ENCODE measurements around the gene ZNF441.
A peak's percentile ranks its signal among the peaks of the same experiment; 100 is the strongest.
"Not testable (repeated sequence)": the region's sequence is repeated elsewhere in the genome, so short reads cannot be mapped to it uniquely, and the experiment has no call there.

The ZNF441 gene

GRCh38 chr19:11754663-11755062 lies 12.1 kb upstream of the ZNF441 start:
- TF ChIP-seq CTCF (IDR thresholded peaks at IDR 0.05; ENCODE audit: control insufficient read depth, extremely low read depth, insufficient read depth): no peak
- no peak overlapping the region for H3K4me3 ChIP-seq (ENCODE audit: low read depth, low read length)
- no peak for DNase-seq (ENCODE audit: low read depth)

- TF ChIP-seq CTCF (IDR thresholded peaks at IDR 0.05; ENCODE audit: control insufficient read depth, extremely low read depth, insufficient read depth): no peak
- no peak for DNase-seq (ENCODE audit: low read depth)
- H3K4me3 ChIP-seq (ENCODE audit: low read depth, low read length): no peak overlapping the region
Measured at GRCh38 chr19:11756965-11757364, 9.8 kb upstream of the ZNF441 start.

DNA sequence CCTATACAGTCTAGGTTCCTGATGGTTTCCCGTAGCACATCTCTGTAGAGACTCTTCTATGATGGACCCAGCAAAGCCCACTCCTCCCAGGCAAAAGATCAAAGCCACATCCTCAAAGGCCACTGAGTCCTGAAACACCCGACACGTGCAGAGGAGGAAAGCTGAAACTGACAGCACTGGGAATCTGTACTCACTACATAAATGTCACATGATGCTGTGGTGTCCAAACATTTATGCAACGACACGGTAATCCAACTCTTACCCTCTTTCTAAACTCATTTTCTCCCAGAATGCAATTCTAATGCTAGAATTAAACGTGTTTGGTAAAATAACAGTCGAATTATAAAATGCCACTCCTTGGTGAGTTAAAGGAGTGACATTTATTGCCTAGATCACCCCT lies 7.0 kb upstream of the ZNF441 start:
- DNase-seq (ENCODE audit: low read depth): no peak
- H3K4me3 ChIP-seq (ENCODE audit: low read depth, low read length): no peak overlapping the region
- TF ChIP-seq CTCF (IDR thresholded peaks at IDR 0.05; ENCODE audit: control insufficient read depth, extremely low read depth, insufficient read depth): no peak

DNA sequence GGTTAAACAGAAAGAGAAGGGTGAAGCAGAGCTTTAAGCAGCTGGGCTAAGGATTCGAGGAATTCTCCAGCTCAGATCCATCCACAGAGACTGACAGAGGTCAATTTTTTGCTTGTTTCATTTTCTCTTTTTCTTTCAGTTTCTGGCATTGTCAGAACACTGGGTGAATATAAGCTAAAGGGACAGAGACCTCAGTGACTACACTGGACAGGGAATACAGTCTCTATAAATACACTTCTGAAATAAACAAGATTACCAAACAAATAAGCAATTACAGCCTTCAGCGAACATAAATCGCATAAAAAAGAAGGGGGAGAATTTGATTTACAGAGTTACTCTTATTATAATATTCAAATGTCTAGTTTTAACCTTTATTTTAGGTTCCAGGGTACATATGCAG lies 3.7 kb upstream of the ZNF441 start:
- H3K4me3 ChIP-seq (ENCODE audit: low read depth, low read length): no peak overlapping the region
- no peak for TF ChIP-seq CTCF (IDR thresholded peaks at IDR 0.05; ENCODE audit: control insufficient read depth, extremely low read depth, insufficient read depth)
- DNase-seq (ENCODE audit: low read depth): no peak

GRCh38 chr19:11763611-11764010 lies 3.2 kb upstream of the ZNF441 start:
- TF ChIP-seq CTCF (IDR thresholded peaks at IDR 0.05; ENCODE audit: control insufficient read depth, extremely low read depth, insufficient read depth): no peak
- DNase-seq (ENCODE audit: low read depth): no peak
- no peak overlapping the region for H3K4me3 ChIP-seq (ENCODE audit: low read depth, low read length)

DNA sequence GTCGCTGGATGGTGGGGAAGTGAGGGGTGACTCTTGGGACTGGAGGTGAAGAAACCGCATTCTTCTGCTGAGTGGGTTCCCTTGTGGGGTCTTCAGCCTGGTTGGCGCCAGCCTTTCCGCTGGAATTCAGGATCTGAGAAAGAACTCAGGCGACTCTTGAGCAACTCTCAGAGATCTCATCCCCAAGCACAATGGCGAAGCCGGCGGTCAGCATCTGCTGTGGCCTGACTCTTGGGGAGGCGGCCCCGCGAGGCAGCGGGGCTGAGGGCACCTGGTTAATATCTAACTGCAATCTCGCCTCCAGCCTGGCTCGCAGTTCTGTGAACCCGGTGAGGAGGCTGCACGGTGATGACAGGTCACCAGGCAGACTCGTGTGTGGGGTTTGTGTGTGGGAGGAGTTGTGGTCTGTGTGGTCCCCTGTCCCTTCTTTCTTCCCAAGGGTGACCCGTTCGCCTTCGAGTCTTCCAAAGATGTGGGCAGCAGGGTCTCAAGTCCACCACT lies 883 bp downstream of the ZNF441 start:
- no peak for TF ChIP-seq CTCF (IDR thresholded peaks at IDR 0.05; ENCODE audit: control insufficient read depth, extremely low read depth, insufficient read depth)
- DNase-seq (ENCODE audit: low read depth): no peak
- peak overlapping the region; percentile 87 for H3K4me3 ChIP-seq (ENCODE audit: low read depth, low read length)

DNA sequence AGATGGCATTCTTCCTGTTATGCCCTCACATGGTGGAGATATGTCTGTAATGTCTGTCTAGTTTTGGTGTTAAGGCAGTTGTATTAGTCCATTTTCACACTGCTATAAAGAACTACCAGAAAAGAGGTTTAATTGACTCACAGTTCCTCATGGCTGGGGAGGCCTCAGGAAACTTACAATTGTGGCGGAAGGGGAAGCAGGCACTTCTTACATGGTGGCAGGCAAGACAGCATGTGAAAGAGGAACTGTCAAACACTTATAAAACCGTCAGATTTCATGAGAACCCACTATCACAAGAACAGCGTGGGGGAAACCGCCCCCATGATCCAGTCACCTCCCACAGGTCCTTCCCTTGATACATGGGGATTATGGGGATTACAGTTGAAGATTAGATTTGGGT lies 3.2 kb downstream of the ZNF441 start:
- no peak for DNase-seq (ENCODE audit: low read depth)
- no peak for TF ChIP-seq CTCF (IDR thresholded peaks at IDR 0.05; ENCODE audit: control insufficient read depth, extremely low read depth, insufficient read depth)
- H3K4me3 ChIP-seq (ENCODE audit: low read depth, low read length): no peak overlapping the region

DNA sequence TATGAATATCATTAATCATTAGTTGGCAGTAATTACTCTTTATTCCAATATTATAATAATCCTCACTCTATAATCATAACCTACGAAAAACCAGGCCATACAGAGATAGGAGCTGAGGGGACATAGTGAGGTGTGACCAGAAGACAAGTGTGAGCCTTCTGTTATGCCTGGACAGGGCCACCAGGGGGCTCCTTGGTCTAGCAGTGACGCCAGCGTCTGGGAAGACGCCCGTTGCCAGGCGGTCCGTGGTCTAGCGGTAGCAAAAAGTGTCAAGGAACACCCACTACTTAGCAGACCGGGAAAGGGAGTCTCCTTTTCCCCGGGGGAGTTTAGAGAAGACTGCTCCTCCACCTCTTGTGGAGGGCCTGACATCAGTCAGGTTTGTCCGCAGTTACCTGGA lies 4.7 kb downstream of the ZNF441 start:
- H3K4me3 ChIP-seq (ENCODE audit: low read depth, low read length); DNase-seq (ENCODE audit: low read depth): not testable (repeated sequence)

DNA sequence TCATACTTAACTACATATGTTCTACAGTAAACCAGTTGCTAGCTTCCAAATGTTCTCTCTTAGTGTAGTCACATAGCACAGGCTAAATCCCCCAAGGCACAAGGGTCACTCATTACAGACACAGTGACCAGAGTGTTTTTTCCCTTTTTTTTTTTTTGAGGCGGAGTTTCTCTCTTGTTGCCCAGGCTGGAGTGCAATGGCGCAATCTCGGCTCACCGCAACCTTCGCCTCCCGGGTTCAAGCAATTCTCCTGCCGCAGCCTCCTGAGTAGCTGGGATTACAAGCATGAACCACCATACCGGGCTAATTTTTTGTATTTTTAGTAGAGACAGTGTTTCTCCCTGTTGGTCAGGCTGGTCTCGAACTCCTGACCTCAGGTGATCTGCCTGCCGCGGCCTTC lies 9.9 kb downstream of the ZNF441 start:
- not testable (repeated sequence) for H3K4me3 ChIP-seq (ENCODE audit: low read depth, low read length); DNase-seq (ENCODE audit: low read depth)
